GM23338 (cell line): ENCODE results near the gene PEA15. TPM values are rescaled to one million over a fixed set of nuclear protein-coding genes. Genes with fewer than 3 reads are reported as not detected.

Experiments
- ATAC-seq: fragments of 200-7000 bp; cut with Tn5 transposase; 3 replicates; pipeline ENCODE4 v1.9.1; 2020
- DNase-seq: peaks from one replicate; pipeline ENCODE4 v3.0.0-alpha.2; 2015; ENCODE audit warnings: low spot score
- H2AFZ ChIP-seq: fragments of 200-600 bp; sonication (generic); 2 replicates; pipeline ENCODE4 v1.8.0; 2016; ENCODE audit warnings: antibody characterized with exemption, mild to moderate bottlenecking, moderate library complexity
- H3F3A ChIP-seq: fragments of 200-600 bp; sonication (generic); replicated peaks from 2 replicates; pipeline ENCODE4 v1.8.0; 2017; ENCODE audit warnings: antibody characterized with exemption, mixed run types, low read depth
- H3K27ac ChIP-seq: fragments of 200-600 bp; sonication (generic); 2 replicates; pipeline ENCODE4 v1.6.1; 2016; ENCODE audit warnings: low read depth
- H3K27me3 ChIP-seq: fragments of 200-600 bp; sonication (generic); 2 replicates; pipeline ENCODE4 v1.8.0; 2016; ENCODE audit warnings: mild to moderate bottlenecking, mixed run types, moderate library complexity; ENCODE audit not compliant: insufficient read depth
- H3K36me3 ChIP-seq: fragments of 200-600 bp; sonication (generic); 2 replicates; pipeline ENCODE4 v1.8.0; 2016; ENCODE audit warnings: mild to moderate bottlenecking; ENCODE audit not compliant: insufficient read depth
- H3K4me1 ChIP-seq: fragments of 200-600 bp; sonication (generic); 2 replicates; pipeline ENCODE4 v1.8.0; 2016; ENCODE audit warnings: mild to moderate bottlenecking, moderate library complexity; ENCODE audit not compliant: insufficient read depth
- H3K4me2 ChIP-seq: fragments of 200-600 bp; sonication (generic); 2 replicates; pipeline ENCODE4 v1.7.1; 2017; ENCODE audit warnings: mixed run types
- H3K4me3 ChIP-seq: fragments of 200-600 bp; sonication (generic); 2 replicates; pipeline ENCODE4 v1.6.1; 2016; ENCODE audit warnings: mixed run types
- H3K79me2 ChIP-seq: fragments of 200-600 bp; sonication (generic); replicated peaks from 2 replicates; pipeline ENCODE4 v1.8.0; 2017; ENCODE audit warnings: mild to moderate bottlenecking; ENCODE audit not compliant: insufficient read depth
- H3K9me2 ChIP-seq: fragments of 200-600 bp; sonication (generic); 2 replicates; pipeline ENCODE4 v1.8.0; 2017; ENCODE audit not compliant: insufficient read depth
- H4K20me1 ChIP-seq: fragments of 200-600 bp; sonication (generic); replicated peaks from 2 replicates; pipeline ENCODE4 v1.8.0; 2017; ENCODE audit warnings: mild to moderate bottlenecking; ENCODE audit not compliant: insufficient read depth
- H3K27ac Mint-ChIP-seq: 2 replicates; pipeline ENCODE4 v1.8.0; 2020; ENCODE audit warnings: inconsistent platforms, mild to moderate bottlenecking, moderate library complexity, mixed read lengths
- H3K27me3 Mint-ChIP-seq: 3 replicates; pipeline ENCODE4 v1.8.0; 2022; ENCODE audit warnings: low read depth, mild to moderate bottlenecking, moderate library complexity, mixed read lengths, inconsistent platforms; ENCODE audit not compliant: insufficient read depth, poor library complexity
- H3K36me3 Mint-ChIP-seq: 3 replicates; pipeline ENCODE4 v1.8.0; 2021; ENCODE audit warnings: low read depth, mild to moderate bottlenecking, inconsistent platforms, moderate library complexity, mixed read lengths
- H3K4me1 Mint-ChIP-seq: 3 replicates; pipeline ENCODE4 v1.8.0; 2020; ENCODE audit warnings: mild to moderate bottlenecking, inconsistent platforms, mixed read lengths
- H3K4me3 Mint-ChIP-seq: 3 replicates; pipeline ENCODE4 v1.8.0; 2021; ENCODE audit warnings: moderate library complexity, mild to moderate bottlenecking, inconsistent platforms, mixed read lengths
- H3K9me3 Mint-ChIP-seq: 3 replicates; pipeline ENCODE4 v1.8.0; 2020; ENCODE audit warnings: moderate library complexity, mild to moderate bottlenecking, inconsistent platforms, mixed read lengths
- CREB1 ChIP-seq: fragments of 250-450 bp; sonication (Bioruptor Pico); IDR thresholded peaks from 2 replicates; pipeline ENCODE4 v1.5.0; 2020; ENCODE audit warnings: low read depth, mild to moderate bottlenecking, moderate library complexity
- polyA plus RNA-seq: library from polyadenylated mRNA; unstranded; fragments of >200 nt; fragmentation: Nextera tagmentation; extraction: Ambion mirVana; gene quantifications from 2 replicates; pipeline ENCODE4 v1.2.1, GENCODE V29; 2016
- total RNA-seq: library from RNA; depleted of rRNA; stranded (reverse); fragments of >200 nt; shearing (Covaris generic); gene quantifications from 2 replicates; pipeline ENCODE4 v1.2.3, GENCODE V29; 2014
- TF ChIP-seq, protein P1 (sequence below): fragments of 250-450 bp; sonication (Bioruptor Pico); IDR thresholded peaks from 2 replicates; pipeline ENCODE4 v1.5.0; 2020; ENCODE audit warnings: mild to moderate bottlenecking, moderate library complexity

PEA15 gene
- total and polyA plus RNA-seq, 2 experiments from 2014 or later: 60.3 to 80.8 TPM

GRCh38 chr1:160245434-160245833 is 40.2 kb downstream of the PEA15 start (continued):
- TF ChIP-seq, protein P1, sequence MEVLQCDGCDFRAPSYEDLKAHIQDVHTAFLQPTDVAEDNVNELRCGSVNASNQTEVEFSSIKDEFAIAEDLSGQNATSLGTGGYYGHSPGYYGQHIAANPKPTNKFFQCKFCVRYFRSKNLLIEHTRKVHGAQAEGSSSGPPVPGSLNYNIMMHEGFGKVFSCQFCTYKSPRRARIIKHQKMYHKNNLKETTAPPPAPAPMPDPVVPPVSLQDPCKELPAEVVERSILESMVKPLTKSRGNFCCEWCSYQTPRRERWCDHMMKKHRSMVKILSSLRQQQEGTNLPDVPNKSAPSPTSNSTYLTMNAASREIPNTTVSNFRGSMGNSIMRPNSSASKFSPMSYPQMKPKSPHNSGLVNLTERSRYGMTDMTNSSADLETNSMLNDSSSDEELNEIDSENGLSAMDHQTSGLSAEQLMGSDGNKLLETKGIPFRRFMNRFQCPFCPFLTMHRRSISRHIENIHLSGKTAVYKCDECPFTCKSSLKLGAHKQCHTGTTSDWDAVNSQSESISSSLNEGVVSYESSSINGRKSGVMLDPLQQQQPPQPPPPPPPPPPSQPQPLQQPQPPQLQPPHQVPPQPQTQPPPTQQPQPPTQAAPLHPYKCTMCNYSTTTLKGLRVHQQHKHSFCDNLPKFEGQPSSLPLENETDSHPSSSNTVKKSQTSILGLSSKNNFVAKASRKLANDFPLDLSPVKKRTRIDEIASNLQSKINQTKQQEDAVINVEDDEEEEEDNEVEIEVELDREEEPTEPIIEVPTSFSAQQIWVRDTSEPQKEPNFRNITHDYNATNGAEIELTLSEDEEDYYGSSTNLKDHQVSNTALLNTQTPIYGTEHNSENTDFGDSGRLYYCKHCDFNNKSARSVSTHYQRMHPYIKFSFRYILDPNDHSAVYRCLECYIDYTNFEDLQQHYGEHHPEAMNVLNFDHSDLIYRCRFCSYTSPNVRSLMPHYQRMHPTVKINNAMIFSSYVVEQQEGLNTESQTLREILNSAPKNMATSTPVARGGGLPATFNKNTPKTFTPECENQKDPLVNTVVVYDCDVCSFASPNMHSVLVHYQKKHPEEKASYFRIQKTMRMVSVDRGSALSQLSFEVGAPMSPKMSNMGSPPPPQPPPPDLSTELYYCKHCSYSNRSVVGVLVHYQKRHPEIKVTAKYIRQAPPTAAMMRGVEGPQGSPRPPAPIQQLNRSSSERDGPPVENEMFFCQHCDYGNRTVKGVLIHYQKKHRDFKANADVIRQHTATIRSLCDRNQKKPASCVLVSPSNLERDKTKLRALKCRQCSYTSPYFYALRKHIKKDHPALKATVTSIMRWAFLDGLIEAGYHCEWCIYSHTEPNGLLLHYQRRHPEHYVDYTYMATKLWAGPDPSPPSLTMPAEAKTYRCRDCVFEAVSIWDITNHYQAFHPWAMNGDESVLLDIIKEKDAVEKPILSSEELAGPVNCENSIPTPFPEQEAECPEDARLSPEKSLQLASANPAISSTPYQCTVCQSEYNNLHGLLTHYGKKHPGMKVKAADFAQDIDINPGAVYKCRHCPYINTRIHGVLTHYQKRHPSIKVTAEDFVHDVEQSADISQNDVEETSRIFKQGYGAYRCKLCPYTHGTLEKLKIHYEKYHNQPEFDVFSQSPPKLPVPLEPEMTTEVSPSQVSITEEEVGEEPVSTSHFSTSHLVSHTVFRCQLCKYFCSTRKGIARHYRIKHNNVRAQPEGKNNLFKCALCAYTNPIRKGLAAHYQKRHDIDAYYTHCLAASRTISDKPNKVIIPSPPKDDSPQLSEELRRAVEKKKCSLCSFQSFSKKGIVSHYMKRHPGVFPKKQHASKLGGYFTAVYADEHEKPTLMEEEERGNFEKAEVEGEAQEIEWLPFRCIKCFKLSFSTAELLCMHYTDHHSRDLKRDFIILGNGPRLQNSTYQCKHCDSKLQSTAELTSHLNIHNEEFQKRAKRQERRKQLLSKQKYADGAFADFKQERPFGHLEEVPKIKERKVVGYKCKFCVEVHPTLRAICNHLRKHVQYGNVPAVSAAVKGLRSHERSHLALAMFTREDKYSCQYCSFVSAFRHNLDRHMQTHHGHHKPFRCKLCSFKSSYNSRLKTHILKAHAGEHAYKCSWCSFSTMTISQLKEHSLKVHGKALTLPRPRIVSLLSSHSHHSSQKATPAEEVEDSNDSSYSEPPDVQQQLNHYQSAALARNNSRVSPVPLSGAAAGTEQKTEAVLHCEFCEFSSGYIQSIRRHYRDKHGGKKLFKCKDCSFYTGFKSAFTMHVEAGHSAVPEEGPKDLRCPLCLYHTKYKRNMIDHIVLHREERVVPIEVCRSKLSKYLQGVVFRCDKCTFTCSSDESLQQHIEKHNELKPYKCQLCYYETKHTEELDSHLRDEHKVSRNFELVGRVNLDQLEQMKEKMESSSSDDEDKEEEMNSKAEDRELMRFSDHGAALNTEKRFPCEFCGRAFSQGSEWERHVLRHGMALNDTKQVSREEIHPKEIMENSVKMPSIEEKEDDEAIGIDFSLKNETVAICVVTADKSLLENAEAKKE (CRISPR knock-in tag): no peak

DNA sequence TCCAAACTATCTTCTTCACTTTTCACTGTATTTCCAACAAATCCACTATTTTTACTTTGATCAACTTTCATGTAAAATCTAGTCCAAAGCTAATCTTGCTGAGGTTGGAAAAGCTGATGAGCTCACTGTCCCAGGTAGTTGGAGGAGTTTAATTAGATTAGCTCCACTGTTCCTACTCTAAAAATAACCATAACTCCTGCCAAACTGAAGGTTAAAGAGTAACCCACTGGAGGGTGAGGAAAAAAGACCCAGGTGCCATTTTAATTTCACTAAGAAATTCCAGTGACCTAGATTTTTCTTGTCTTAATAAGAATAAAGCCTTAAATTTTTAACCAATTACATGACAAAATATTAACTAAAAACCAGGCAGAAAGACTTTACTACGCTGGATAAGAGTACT is 41.9 kb downstream of the PEA15 start:
- peaks cover 11% of the 10 kb centered on the region; the same call in 2 of the 3 replicates for H3K4me1 Mint-ChIP-seq
- no peak overlapping the region for H3K4me2 ChIP-seq
- peaks cover 37% of the 10 kb centered on the region for H4K20me1 ChIP-seq
- no peak overlapping the region for H3K4me3 ChIP-seq
- H3K9me3 Mint-ChIP-seq: no peaks in the 10 kb centered on the region
- no peak overlapping the region for H2AFZ ChIP-seq
- peaks cover 18% of the 10 kb centered on the region for H3K36me3 Mint-ChIP-seq
- ATAC-seq (no peak), DNase-seq (no peak)
- H3K9me2 ChIP-seq: no peaks in the 10 kb centered on the region
- no peaks in the 10 kb centered on the region for H3K27me3 ChIP-seq
- peaks cover 2% of the 10 kb centered on the region for H3K27me3 Mint-ChIP-seq
- peaks cover 97% of the 10 kb centered on the region for H3K79me2 ChIP-seq
- H3K4me3 Mint-ChIP-seq: no peak overlapping the region
- H3F3A ChIP-seq: no peaks in the 10 kb centered on the region
- no peak for TF ChIP-seq CREB1 (CRISPR knock-in tag)
- TF ChIP-seq, protein P1 (CRISPR knock-in tag): no peak
- peaks cover 5% of the 10 kb centered on the region; the same call in 1 of the 2 replicates for H3K4me1 ChIP-seq
- no peak overlapping the region for H3K27ac Mint-ChIP-seq
- peaks cover 9% of the 10 kb centered on the region for H3K36me3 ChIP-seq
- no peak overlapping the region for H3K27ac ChIP-seq
